GM10248 (cell line): ENCODE data around the gene TNFRSF17.

ENCODE experiments used
- CTCF ChIA-PET: fragments of 300-600 bp; sonication (Branson Sonifier 250); formaldehyde crosslinking; extraction: SDS; loops from one replicate; lab custom pipeline; 2021; ENCODE audit warnings: antibody characterized with exemption; lab: Yijun Ruan, JAX
- POLR2A ChIA-PET: fragments of 350-650 bp; sonication (Branson Sonifier 250); formaldehyde crosslinking; extraction: SDS; loops from one replicate; lab custom pipeline; 2020; ENCODE audit warnings: antibody characterized with exemption; lab: Yijun Ruan, JAX
- DNase-seq: peaks from one replicate; pipeline ENCODE4 v3.0.0; 2012; ENCODE audit errors: extremely low spot score
- TF ChIP-seq, protein P1 (sequence below): IDR thresholded peaks from 2 replicates; pipeline ENCODE4 v1.5.1; 2012; ENCODE audit warnings: mild to moderate bottlenecking, low read depth; ENCODE audit errors: extremely low read depth, missing control alignments, control extremely low read depth

TNFRSF17 gene

DNA sequence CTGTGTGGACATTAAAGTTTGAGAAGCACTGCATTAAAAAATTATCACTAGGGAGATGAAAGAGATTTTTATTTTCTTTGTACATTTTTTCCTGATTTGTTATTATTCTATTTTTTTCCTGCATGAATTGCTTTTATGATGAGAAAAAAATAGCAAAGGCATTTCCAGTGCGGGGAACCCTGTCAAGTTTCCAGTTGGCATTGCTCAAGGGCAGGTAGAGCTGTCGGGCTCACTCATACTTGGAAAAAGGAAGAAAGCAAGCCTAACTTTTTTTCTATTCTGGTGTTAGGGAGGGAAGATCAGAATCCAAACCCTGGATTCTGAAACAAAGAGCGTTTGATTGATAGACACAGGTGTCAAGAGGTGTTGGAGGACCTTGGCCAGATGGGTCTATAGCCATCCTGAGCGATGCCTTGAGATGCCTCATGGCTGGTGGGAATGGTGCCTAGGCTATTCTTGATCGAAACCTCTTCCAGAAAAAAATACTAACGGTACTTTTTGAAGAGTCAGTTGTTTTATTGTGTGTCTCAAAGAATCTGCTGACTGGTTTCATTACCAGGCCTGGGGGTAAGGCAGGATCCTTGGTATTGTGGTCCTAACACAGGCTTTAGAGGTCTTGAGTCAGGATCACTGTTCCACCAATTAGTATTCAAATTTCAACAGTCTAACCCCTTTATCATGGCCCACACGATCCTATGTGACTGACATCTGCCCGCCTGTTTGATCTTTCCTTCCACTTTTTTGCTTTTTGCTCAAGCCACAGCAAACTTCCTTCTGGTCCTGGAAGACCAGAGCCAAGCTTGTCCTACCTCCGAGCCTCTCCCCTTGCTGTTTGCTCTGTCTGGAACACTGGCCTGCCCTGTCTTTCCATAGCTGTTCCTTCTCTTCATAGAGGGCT, 31.7 kb downstream of the TNFRSF17 start:
- POLR2A ChIA-PET: interaction anchor here (1.4 kb wide), 1 partner anchor 20 kb away, joined by 5 read pairs; the partner anchor contains the start of gene SNX29
- no peak for DNase-seq
- CTCF ChIA-PET: interaction anchor here (1.1 to 1.5 kb wide), 3 partner anchors 13 to 32 kb away, joined by 3 to 5 read pairs (median 4); partner anchors contain the start of gene TNFRSF17
- TF ChIP-seq, protein P1, sequence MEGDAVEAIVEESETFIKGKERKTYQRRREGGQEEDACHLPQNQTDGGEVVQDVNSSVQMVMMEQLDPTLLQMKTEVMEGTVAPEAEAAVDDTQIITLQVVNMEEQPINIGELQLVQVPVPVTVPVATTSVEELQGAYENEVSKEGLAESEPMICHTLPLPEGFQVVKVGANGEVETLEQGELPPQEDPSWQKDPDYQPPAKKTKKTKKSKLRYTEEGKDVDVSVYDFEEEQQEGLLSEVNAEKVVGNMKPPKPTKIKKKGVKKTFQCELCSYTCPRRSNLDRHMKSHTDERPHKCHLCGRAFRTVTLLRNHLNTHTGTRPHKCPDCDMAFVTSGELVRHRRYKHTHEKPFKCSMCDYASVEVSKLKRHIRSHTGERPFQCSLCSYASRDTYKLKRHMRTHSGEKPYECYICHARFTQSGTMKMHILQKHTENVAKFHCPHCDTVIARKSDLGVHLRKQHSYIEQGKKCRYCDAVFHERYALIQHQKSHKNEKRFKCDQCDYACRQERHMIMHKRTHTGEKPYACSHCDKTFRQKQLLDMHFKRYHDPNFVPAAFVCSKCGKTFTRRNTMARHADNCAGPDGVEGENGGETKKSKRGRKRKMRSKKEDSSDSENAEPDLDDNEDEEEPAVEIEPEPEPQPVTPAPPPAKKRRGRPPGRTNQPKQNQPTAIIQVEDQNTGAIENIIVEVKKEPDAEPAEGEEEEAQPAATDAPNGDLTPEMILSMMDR: no peak

DNA sequence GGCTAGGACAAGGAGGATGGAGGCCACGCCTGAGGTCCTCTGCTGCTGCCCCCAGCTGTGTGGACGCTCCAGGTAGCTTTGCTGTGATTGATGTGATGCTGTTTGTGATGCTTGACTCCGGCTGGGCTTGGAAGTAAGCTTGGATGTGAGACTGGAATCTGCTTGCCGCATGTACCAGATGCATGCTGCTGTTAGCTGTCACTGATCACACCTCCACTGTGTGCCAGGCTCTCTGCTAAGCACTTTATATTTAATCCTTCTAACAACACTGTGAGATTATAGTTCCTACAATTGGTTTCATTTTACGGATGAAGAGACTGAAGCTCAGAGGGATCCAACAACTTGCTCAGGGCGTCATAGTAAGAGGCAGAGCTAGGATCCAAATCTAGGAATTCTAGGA, 35.0 kb downstream of the TNFRSF17 start:
- DNase-seq: no peak
- POLR2A ChIA-PET: no interaction called here
- TF ChIP-seq, protein P1: no peak
- CTCF ChIA-PET: interaction anchor here (1.0 to 1.4 kb wide), 4 partner anchors 8 to 68 kb away, joined by 3 to 6 read pairs (median 5); no protein-coding TSS in a partner anchor

DNA sequence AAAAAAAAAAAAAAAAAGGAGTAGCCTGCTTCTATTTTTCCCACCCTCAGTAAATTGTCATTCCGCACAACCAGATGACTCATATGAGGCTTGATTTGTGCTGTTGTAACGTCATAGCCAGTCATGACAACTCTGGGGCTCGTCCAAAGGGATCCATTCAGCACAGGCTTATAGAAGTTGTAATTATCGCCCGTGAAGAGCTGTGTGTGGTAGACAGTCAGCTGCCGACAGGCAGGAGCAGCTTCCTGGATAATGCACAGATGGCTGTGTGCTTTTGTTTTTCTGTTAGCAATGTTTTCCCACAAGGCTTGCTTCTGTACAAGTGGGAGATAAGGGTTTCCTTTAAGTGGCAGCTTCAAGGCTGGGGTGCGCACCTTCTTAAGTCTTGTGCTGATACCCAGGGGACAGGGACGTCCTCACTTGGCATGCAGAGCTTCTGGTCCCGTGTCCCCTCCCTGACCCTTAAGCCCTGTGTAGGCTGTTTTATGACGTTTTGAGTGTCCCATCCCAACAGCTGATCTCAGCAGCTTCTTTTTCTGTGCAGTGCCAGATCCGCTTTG, 37.5 kb downstream of the TNFRSF17 start:
- ChIA-PET CTCF (interaction anchor here (1.0 kb wide), 1 partner anchor 10 kb away, joined by 3 read pairs; no protein-coding TSS in a partner anchor), POLR2A (no interaction called here)
- no peak for DNase-seq
- TF ChIP-seq, protein P1: no peak

DNA sequence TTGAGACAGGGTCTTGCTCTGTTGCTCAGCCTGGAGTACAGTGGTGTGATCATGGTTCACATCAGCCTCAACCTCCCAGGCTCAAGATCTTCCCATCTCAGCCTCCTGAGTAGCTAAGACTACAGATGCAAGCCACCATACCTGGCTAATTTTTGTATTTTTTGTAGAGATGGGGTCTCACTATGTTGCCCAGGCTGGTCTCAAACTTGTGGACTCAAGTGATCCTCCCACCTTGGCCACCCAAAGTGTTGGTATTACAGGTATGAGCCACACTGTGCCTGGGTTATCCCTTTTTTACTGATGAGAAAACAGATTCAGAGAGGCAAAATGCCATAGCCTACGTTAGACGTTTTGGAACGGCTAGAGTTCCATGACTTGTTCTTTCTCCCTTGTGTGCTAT, 41.6 kb downstream of the TNFRSF17 start:
- ChIA-PET POLR2A (no interaction called here), CTCF (interaction anchor here (2.0 kb wide), 1 partner anchor 61 kb away, joined by 4 read pairs; no protein-coding TSS in a partner anchor)
- TF ChIP-seq, protein P1: no peak
- no peak for DNase-seq

DNA sequence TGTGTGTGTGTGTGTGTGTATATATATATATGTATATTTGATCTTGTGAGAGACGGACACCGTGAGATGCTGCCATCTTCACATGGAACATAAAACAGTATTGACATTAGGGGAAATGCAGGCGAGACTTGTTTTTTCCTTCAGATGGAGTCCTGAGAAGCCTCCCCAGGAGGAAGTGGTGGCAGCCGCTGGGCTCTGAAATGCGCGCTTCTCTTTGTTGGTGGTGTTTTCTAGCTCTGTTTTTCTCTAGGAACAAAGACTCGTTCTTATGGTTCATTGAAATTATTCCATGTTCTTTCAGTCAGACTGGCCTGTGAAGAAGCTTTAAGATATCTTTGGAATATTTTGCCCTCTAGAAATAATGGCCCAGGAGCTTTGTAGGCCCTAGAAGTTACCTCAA, 44.5 kb downstream of the TNFRSF17 start:
- POLR2A ChIA-PET: no interaction called here
- TF ChIP-seq, protein P1: no peak
- no peak for DNase-seq
- CTCF ChIA-PET: interaction anchor here (1.0 to 1.8 kb wide), 5 partner anchors 11 to 60 kb away, joined by 3 to 5 read pairs (median 4); no protein-coding TSS in a partner anchor

DNA sequence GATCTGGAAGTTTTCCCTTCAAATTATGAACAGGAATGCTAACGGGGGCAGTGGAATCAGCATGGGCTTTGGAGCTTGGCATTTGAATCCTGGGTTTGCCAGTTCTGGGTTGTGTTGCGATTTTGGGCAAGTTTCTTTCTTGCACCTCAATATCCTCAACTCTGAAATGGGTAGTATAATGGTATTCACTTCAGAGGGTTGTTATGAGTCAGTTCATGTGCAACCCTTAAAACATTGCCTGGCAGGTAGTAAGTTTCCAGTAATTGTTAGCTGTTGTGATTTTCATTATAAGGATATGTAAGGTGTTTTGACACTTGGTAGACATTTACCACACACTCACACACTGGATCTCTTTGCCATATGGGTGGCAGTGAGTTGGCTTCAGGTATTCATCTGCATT, 44.9 kb downstream of the TNFRSF17 start:
- DNase-seq: no peak
- ChIA-PET CTCF (interaction anchor here (1.0 to 1.8 kb wide), 6 partner anchors 11 to 61 kb away, joined by 3 to 5 read pairs (median 4); no protein-coding TSS in a partner anchor), POLR2A (no interaction called here)
- TF ChIP-seq, protein P1: no peak
